Endothelial cell of umbilical vein (primary cell): ENCODE results near the gene DEGS2. TPM values are rescaled to one million over a fixed set of nuclear protein-coding genes. Genes with fewer than 3 reads are reported as not detected.

ENCODE experiments used
- BruUV-seq: library from RNA; stranded (reverse); fragments of 400-500 nt; replicated peaks from 2 replicates; lab custom pipeline; 2021; lab: Mats Ljungman, UMichigan
- CTCF ChIA-PET: fragments of 300-600, 350-600 bp; sonication (Branson Sonifier 250); formaldehyde crosslinking; loops from one replicate; lab custom pipeline; 2021; ENCODE audit warnings: antibody characterized with exemption, inconsistent platforms; lab: Charles Lee
- POLR2A ChIA-PET: fragments of 300-600, 350-600 bp; sonication (Branson Sonifier 250); formaldehyde crosslinking; loops from one replicate; lab custom pipeline; 2021; ENCODE audit warnings: antibody characterized with exemption, inconsistent platforms; lab: Charles Lee
- DNase-seq: peaks from one replicate; pipeline ENCODE4 v3.0.0-alpha.2; 2011; ENCODE audit warnings: low read depth, low spot score
- FAIRE-seq: peaks from 2 replicates; lab custom pipeline; 2011; peaks lifted over from hg19 to GRCh38; lab: Jason Lieb, UNC
- H2AFZ ChIP-seq: 2 replicates; pipeline ENCODE4 v1.6.0; 2012; ENCODE audit warnings: low read depth, low read length, control low read depth, inconsistent platforms
- H3K27ac ChIP-seq: 2 replicates; pipeline ENCODE4 v1.5.1; 2011; ENCODE audit warnings: low read depth, mild to moderate bottlenecking, control low read depth, low read length, moderate library complexity; ENCODE audit not compliant: insufficient read depth
- H3K27me3 ChIP-seq, 2 experiments: 2 replicates each; pipeline versions ENCODE4 v1.6.0 to v1.6.1; 2011; ENCODE audit warnings: low read length in 2 of 2, mixed read lengths in 1 of 2; ENCODE audit not compliant: control insufficient read depth in 2 of 2, insufficient read depth in 2 of 2
- H3K36me3 ChIP-seq, 2 experiments: 2 replicates in 1 of 2; 3 replicates in 1 of 2; pipeline ENCODE4 v1.5.1; 2011; ENCODE audit warnings: low read length in 2 of 2, mild to moderate bottlenecking in 1 of 2, moderate library complexity in 1 of 2; ENCODE audit not compliant: control insufficient read depth in 2 of 2, insufficient read depth in 2 of 2; ENCODE audit errors: extremely low read depth in 1 of 2
- H3K4me1 ChIP-seq: 3 replicates; pipeline ENCODE4 v1.5.1; 2011; ENCODE audit warnings: mild to moderate bottlenecking, low read length; ENCODE audit not compliant: control insufficient read depth, insufficient read depth; ENCODE audit errors: extremely low read depth
- H3K4me2 ChIP-seq: 2 replicates; pipeline ENCODE4 v1.6.1; 2011; ENCODE audit warnings: low read length, control low read depth, mixed read lengths; ENCODE audit not compliant: insufficient read depth
- H3K4me3 ChIP-seq, 3 experiments: fragments of 200-600 bp in 1 of 3; sonication (generic), shearing (Covaris generic) in 1 of 3; replicated peaks in 1 of 3; 2 replicates each; pipeline ENCODE4 v1.5.1; 2011 to 2016; ENCODE audit warnings: control low read depth in 3 of 3, low read length in 3 of 3, mild to moderate bottlenecking in 2 of 3, inconsistent platforms in 1 of 3, low read depth in 1 of 3, moderate library complexity in 1 of 3; ENCODE audit not compliant: insufficient read depth in 1 of 3
- H3K79me2 ChIP-seq: 2 replicates; pipeline ENCODE4 v1.6.0; 2012; ENCODE audit warnings: low read length, inconsistent platforms; ENCODE audit not compliant: control insufficient read depth, insufficient read depth
- H3K9ac ChIP-seq: replicated peaks from 2 replicates; pipeline ENCODE3; 2011; ENCODE audit warnings: low read length, control low read depth; ENCODE audit not compliant: insufficient read depth; ENCODE audit errors: extremely low read depth
- H3K9me1 ChIP-seq: replicated peaks from 3 replicates; pipeline ENCODE4 v1.6.0; 2011; ENCODE audit warnings: mild to moderate bottlenecking, low read length; ENCODE audit not compliant: control insufficient read depth, insufficient read depth; ENCODE audit errors: extremely low read depth
- H3K9me3 ChIP-seq: replicated peaks from 2 replicates; pipeline ENCODE4 v1.5.1; 2012; ENCODE audit warnings: low read length, inconsistent platforms; ENCODE audit not compliant: control insufficient read depth, insufficient read depth
- H4K20me1 ChIP-seq: replicated peaks from 2 replicates; pipeline ENCODE3; 2011; ENCODE audit warnings: mild to moderate bottlenecking, low read length; ENCODE audit not compliant: control insufficient read depth, insufficient read depth; ENCODE audit errors: extremely low read depth
- CTCF ChIP-seq, 2 donors: IDR thresholded peaks; 1 replicate in 1 of 2; 2 replicates in 1 of 2; pipeline ENCODE4 v1.5.1; 2011; ENCODE audit warnings: low read length in 2 of 2, mild to moderate bottlenecking in 2 of 2, moderate library complexity in 2 of 2, control low read depth in 1 of 2, inconsistent platforms in 1 of 2, low read depth in 1 of 2; ENCODE audit not compliant: insufficient read depth in 1 of 2; ENCODE audit errors: extremely low read depth in 1 of 2
- EZH2 ChIP-seq: IDR thresholded peaks from 2 replicates; pipeline ENCODE4 v1.6.1; 2012; ENCODE audit warnings: borderline replicate concordance, low read depth, mild to moderate bottlenecking, moderate library complexity, low read length, inconsistent platforms; ENCODE audit not compliant: severe bottlenecking
- FOS ChIP-seq: IDR thresholded peaks from 2 replicates; pipeline ENCODE4 v1.6.1; 2011; ENCODE audit warnings: mild to moderate bottlenecking, low read length, moderate library complexity, borderline replicate concordance; ENCODE audit not compliant: insufficient read depth
- GATA2 ChIP-seq: IDR thresholded peaks from 2 replicates; pipeline ENCODE4 v1.7.0; 2011; ENCODE audit warnings: low read depth, mild to moderate bottlenecking, moderate library complexity, mixed read lengths, low read length; ENCODE audit not compliant: insufficient read length, insufficient read depth
- JUN ChIP-seq: IDR thresholded peaks from 2 replicates; pipeline ENCODE4 v1.6.1; 2011; ENCODE audit warnings: borderline replicate concordance, low read depth; ENCODE audit not compliant: insufficient read length, insufficient read depth
- MAX ChIP-seq: IDR thresholded peaks from 2 replicates; pipeline ENCODE4 v1.6.1; 2011; ENCODE audit not compliant: insufficient read depth, insufficient read length
- MYC ChIP-seq: IDR thresholded peaks from one replicate; pipeline ENCODE4 v1.6.1; 2011; ENCODE audit warnings: mild to moderate bottlenecking, low read depth, low read length
- POLR2A ChIP-seq: IDR thresholded peaks from 2 replicates; pipeline ENCODE4 v1.6.1; 2012; ENCODE audit warnings: low read depth, mild to moderate bottlenecking, control low read depth, low read length
- POLR2AphosphoS5 ChIP-seq: IDR thresholded peaks from 2 replicates; pipeline ENCODE4 v1.6.1; 2012; ENCODE audit warnings: low read depth, mild to moderate bottlenecking, control low read depth, low read length, moderate library complexity; ENCODE audit not compliant: insufficient read depth
- dilution Hi-C: fragments of 300-500 bp; cut with MboI; formaldehyde crosslinking; loops from one replicate; pipeline ENCODE4 v1.15.0; 2019; ENCODE audit warnings: low sequenced_read_pairs; ENCODE audit not compliant: extremely low pct_ligation_motif_present
- intact Hi-C: fragments of 100-400 bp; cut with micrococcal nuclease; formaldehyde crosslinking; loops from one replicate; pipeline ENCODE4 v1.10.0; 2022
- polyA plus RNA-seq, 4 experiments: library from polyadenylated mRNA; depleted of rRNA in 3 of 4; stranded (reverse) in 3 of 4; unstranded in 1 of 4; fragments of >200 nt; gene quantifications; 2 replicates each; pipeline versions ENCODE4 v1.2.1 to v1.2.3, GENCODE V29; 2011 to 2012; ENCODE audit warnings: missing spikeins in 1 of 4
- total RNA-seq: library from RNA; stranded (reverse); gene quantifications from 2 replicates; pipeline ENCODE4 v1.2.3, GENCODE V29; 2021

DEGS2 gene
- total and polyA plus RNA-seq, 2 donors (not counting 3 experiments of a cell fraction or from before 2014, with no cell fraction given) = 0.06 TPM; not detected in 1

- Histone ChIP-seq H3K79me2 (no peaks in the 10 kb centered on the region), H3K9ac (no peak overlapping the region), H3K9me1 (no peaks in the 10 kb centered on the region), H3K9me3 (no peaks in the 10 kb centered on the region), H3K4me3 (no peak overlapping the region), H3K4me1 (no peaks in the 10 kb centered on the region), H3K27ac (no peak overlapping the region), H4K20me1 (no peaks in the 10 kb centered on the region), H3K36me3 (no peaks in the 10 kb centered on the region), H3K4me2 (no peak overlapping the region), H2AFZ (no peak overlapping the region), H3K27me3 (peaks cover 6 to 7% of the 10 kb centered on the region in 2 experiments)
- dilution Hi-C loops (no loop called here), intact Hi-C loops (no loop called here)
- POLR2A ChIA-PET = no interaction called here
- TF ChIP-seq MYC (no peak), CTCF (IDR thresholded peaks at IDR 0.05; ENCODE audit: extremely low read depth in 1 of 2, insufficient read depth in 1 of 2, low read depth in 1 of 2, low read length in 2 of 2) (peak in 1 of 2 donors; percentile 16)
- BruUV-seq = no TSS peak
- FAIRE-seq (no peak), DNase-seq (no peak)
- CTCF ChIA-PET = interaction anchor here (1.1 to 2.0 kb wide), 4 partner anchors 9 to 57 kb away, joined by 3 to 5 read pairs (median 4); no protein-coding TSS in a partner anchor
These were observed 5.9 kb upstream of the DEGS2 start for GRCh38 chr14:100165376-100165775.

- Histone ChIP-seq H4K20me1 (no peaks in the 10 kb centered on the region), H3K4me3 (no peak overlapping the region), H3K79me2 (no peaks in the 10 kb centered on the region), H3K27me3 (peaks cover 14 to 20% of the 10 kb centered on the region in 2 experiments), H3K4me1 (no peaks in the 10 kb centered on the region), H3K36me3 (no peaks in the 10 kb centered on the region), H3K9me1 (no peaks in the 10 kb centered on the region), H2AFZ (no peak overlapping the region), H3K27ac (no peak overlapping the region), H3K9me3 (no peaks in the 10 kb centered on the region), H3K9ac (no peak overlapping the region), H3K4me2 (no peak overlapping the region)
- CTCF ChIA-PET = interaction anchor here (0.9 to 1.9 kb wide), 2 partner anchors 9 to 19 kb away, joined by 3 to 6 read pairs; no protein-coding TSS in a partner anchor
- DNase-seq (no peak), FAIRE-seq (no peak)
- TF ChIP-seq POLR2A = no peak
- no peak for TF ChIP-seq FOS
- TF ChIP-seq POLR2AphosphoS5 = no peak
- TF ChIP-seq GATA2 = no peak
- TF ChIP-seq MAX = no peak
- no peak for TF ChIP-seq JUN
- no peak for TF ChIP-seq EZH2
- TF ChIP-seq MYC = no peak
- TF ChIP-seq CTCF (IDR thresholded peaks at IDR 0.05; ENCODE audit: extremely low read depth in 1 of 2, insufficient read depth in 1 of 2, low read depth in 1 of 2, low read length in 2 of 2) = no peak
- POLR2A ChIA-PET = no interaction called here
- intact Hi-C loops = no loop called here
- dilution Hi-C loops = no loop called here
- no TSS peak for BruUV-seq
These were observed 1.1 kb upstream of the DEGS2 start for GRCh38 chr14:100160534-100160916.
